Neural crest cell (in vitro differentiated cells): ENCODE measurements around the gene AJAP1. TPM values are rescaled to one million over a fixed set of nuclear protein-coding genes. Genes with fewer than 3 reads are reported as not detected.

ENCODE experiments used
- DNase-seq: peaks from one replicate; pipeline ENCODE4 v3.0.0; 2021; ENCODE audit warnings: low read depth, mixed read lengths, low spot score
- H3K27ac Mint-ChIP-seq: one replicate; pipeline ENCODE4 v1.8.0; 2021; ENCODE audit warnings: mild to moderate bottlenecking, mixed read lengths; ENCODE audit not compliant: unreplicated experiment
- H3K27me3 Mint-ChIP-seq: 2 replicates; pipeline ENCODE4 v1.8.0; 2021; ENCODE audit warnings: low read depth, mild to moderate bottlenecking, mixed read lengths
- H3K36me3 Mint-ChIP-seq: 2 replicates; pipeline ENCODE4 v1.8.0; 2021; ENCODE audit warnings: low read depth, mild to moderate bottlenecking, mixed read lengths
- H3K4me1 Mint-ChIP-seq: 2 replicates; pipeline ENCODE4 v1.8.0; 2021; ENCODE audit warnings: mixed read lengths
- H3K4me3 Mint-ChIP-seq: one replicate; pipeline ENCODE4 v1.8.0; 2021; ENCODE audit warnings: mild to moderate bottlenecking, mixed read lengths
- H3K9me3 Mint-ChIP-seq: 2 replicates; pipeline ENCODE4 v1.8.0; 2021; ENCODE audit warnings: mixed read lengths
- CTCF ChIP-seq: fragments of 200-600 bp; sonication (generic); conservative IDR thresholded peaks from 2 replicates; pipeline ENCODE4 v1.5.0; 2021; ENCODE audit warnings: antibody characterized with exemption, mild to moderate bottlenecking
- total RNA-seq: library from RNA; stranded (reverse); gene quantifications from 2 replicates; pipeline ENCODE4 v1.2.1, GENCODE V29; 2021

Gene AJAP1
- total RNA-seq, 1 donor from 2014 or later = 1.4 TPM

GRCh38 chr1:4626560-4627319 lies 27.7 kb upstream of the AJAP1 start:
- H3K4me3 Mint-ChIP-seq = no peak overlapping the region
- DNase-seq = no peak
- TF ChIP-seq CTCF = no peak
- H3K9me3 Mint-ChIP-seq = no peaks in the 10 kb centered on the region
- no peak overlapping the region for H3K27ac Mint-ChIP-seq
- no peaks in the 10 kb centered on the region for H3K4me1 Mint-ChIP-seq
- no peaks in the 10 kb centered on the region for H3K27me3 Mint-ChIP-seq
- H3K36me3 Mint-ChIP-seq = no peaks in the 10 kb centered on the region

GRCh38 chr1:4627353-4627752 lies 27.1 kb upstream of the AJAP1 start:
- Mint-ChIP-seq H3K4me3 (no peak overlapping the region), H3K27me3 (no peaks in the 10 kb centered on the region), H3K27ac (no peak overlapping the region), H3K9me3 (no peaks in the 10 kb centered on the region), H3K4me1 (no peaks in the 10 kb centered on the region), H3K36me3 (no peaks in the 10 kb centered on the region)
- DNase-seq = no peak
- no peak for TF ChIP-seq CTCF

- H3K27me3 Mint-ChIP-seq = no peaks in the 10 kb centered on the region
- no peak overlapping the region for H3K4me3 Mint-ChIP-seq
- no peak for DNase-seq
- H3K9me3 Mint-ChIP-seq = no peaks in the 10 kb centered on the region
- no peaks in the 10 kb centered on the region for H3K36me3 Mint-ChIP-seq
- no peaks in the 10 kb centered on the region for H3K4me1 Mint-ChIP-seq
- TF ChIP-seq CTCF = no peak
- H3K27ac Mint-ChIP-seq = no peak overlapping the region
Measured at GRCh38 chr1:4628992-4629391, 25.4 kb upstream of the AJAP1 start.

GRCh38 chr1:4630561-4630960 lies 23.8 kb upstream of the AJAP1 start:
- H3K9me3 Mint-ChIP-seq = no peaks in the 10 kb centered on the region
- no peak for TF ChIP-seq CTCF
- H3K27ac Mint-ChIP-seq = no peak overlapping the region
- no peaks in the 10 kb centered on the region for H3K4me1 Mint-ChIP-seq
- no peaks in the 10 kb centered on the region for H3K36me3 Mint-ChIP-seq
- DNase-seq = no peak
- H3K27me3 Mint-ChIP-seq = no peaks in the 10 kb centered on the region
- H3K4me3 Mint-ChIP-seq = no peak overlapping the region

- H3K36me3 Mint-ChIP-seq = no peaks in the 10 kb centered on the region
- H3K27ac Mint-ChIP-seq = no peak overlapping the region
- DNase-seq = no peak
- no peaks in the 10 kb centered on the region for H3K27me3 Mint-ChIP-seq
- H3K9me3 Mint-ChIP-seq = no peaks in the 10 kb centered on the region
- peaks cover 4% of the 10 kb centered on the region for H3K4me1 Mint-ChIP-seq
- no peak for TF ChIP-seq CTCF
- H3K4me3 Mint-ChIP-seq = no peak overlapping the region
Measured at GRCh38 chr1:4631321-4631720, 23.1 kb upstream of the AJAP1 start.
